Vagina (tissue), 2 donors: Measurements from ENCODE around the gene RPL37A.

Source experiments
- CTCF ChIP-seq, 3 experiments: fragments of 450-650 bp in 2 of 3; fragments of 200-600 bp in 1 of 3; sonication (generic) in 1 of 3; IDR thresholded peaks; one replicate each; pipeline ENCODE4 v1.5.1; 2017 to 2019; ENCODE audit warnings: antibody characterized with exemption in 3 of 3, mild to moderate bottlenecking in 2 of 3, moderate library complexity in 2 of 3
- POLR2A ChIP-seq, 2 donors: fragments of 450-650 bp; IDR thresholded peaks; one replicate each; pipeline ENCODE4 v1.6.1; 2017; ENCODE audit warnings: antibody characterized with exemption in 2 of 2, mild to moderate bottlenecking in 2 of 2, moderate library complexity in 2 of 2
- POLR2AphosphoS5 ChIP-seq, 2 donors: sonication (generic); formaldehyde crosslinking; IDR thresholded peaks; one replicate each; pipeline ENCODE4 v1.9.0; 2017; ENCODE audit warnings: antibody characterized with exemption in 2 of 2, mild to moderate bottlenecking in 2 of 2, low read depth in 1 of 2; ENCODE audit not compliant: insufficient read depth in 1 of 2

- TF ChIP-seq POLR2A (IDR thresholded peaks at IDR 0.05) (no peak), CTCF (IDR thresholded peaks at IDR 0.05) (no peak), POLR2AphosphoS5 (IDR thresholded peaks at IDR 0.05; ENCODE audit: insufficient read depth in 1 of 2, low read depth in 1 of 2) (no peak)
Observed at GRCh38 chr2:216541505-216541904, 42.9 kb downstream of the RPL37A start.
